Breast epithelium (tissue), 3 donors: ENCODE data around the gene KRTAP24-1.

Experiments used
- POLR2A ChIP-seq: fragments of 450-650 bp; IDR thresholded peaks from one replicate; pipeline ENCODE4 v1.6.1; 2016; ENCODE audit warnings: antibody characterized with exemption, mild to moderate bottlenecking, moderate library complexity
- TF ChIP-seq, protein P1 (sequence below), 3 donors: fragments of 450-650 bp; IDR thresholded peaks; one replicate each; pipeline ENCODE4 v1.5.1; 2016 to 2017; ENCODE audit warnings: antibody characterized with exemption in 3 of 3, mild to moderate bottlenecking in 3 of 3, moderate library complexity in 3 of 3

DNA sequence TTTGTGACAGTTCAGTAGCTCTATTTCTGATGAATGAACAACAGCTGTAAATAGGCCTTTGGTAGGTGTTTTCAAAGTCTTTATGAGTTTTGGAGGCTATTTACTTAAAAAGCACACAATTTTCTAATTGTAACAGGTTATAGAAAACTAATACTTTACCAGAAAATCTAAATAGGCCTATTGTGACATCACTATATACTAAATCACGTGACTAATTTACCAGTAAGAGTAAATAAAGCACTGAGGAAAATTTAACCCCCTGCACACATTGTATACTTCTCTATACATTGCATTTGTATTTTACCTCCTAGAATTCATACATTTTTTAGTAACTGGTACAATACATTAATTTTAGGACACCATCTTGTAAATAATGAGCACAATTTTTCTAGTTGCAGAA is 22.4 kb upstream of the KRTAP24-1 start:
- TF ChIP-seq POLR2A, result no peak
- TF ChIP-seq, protein P1, sequence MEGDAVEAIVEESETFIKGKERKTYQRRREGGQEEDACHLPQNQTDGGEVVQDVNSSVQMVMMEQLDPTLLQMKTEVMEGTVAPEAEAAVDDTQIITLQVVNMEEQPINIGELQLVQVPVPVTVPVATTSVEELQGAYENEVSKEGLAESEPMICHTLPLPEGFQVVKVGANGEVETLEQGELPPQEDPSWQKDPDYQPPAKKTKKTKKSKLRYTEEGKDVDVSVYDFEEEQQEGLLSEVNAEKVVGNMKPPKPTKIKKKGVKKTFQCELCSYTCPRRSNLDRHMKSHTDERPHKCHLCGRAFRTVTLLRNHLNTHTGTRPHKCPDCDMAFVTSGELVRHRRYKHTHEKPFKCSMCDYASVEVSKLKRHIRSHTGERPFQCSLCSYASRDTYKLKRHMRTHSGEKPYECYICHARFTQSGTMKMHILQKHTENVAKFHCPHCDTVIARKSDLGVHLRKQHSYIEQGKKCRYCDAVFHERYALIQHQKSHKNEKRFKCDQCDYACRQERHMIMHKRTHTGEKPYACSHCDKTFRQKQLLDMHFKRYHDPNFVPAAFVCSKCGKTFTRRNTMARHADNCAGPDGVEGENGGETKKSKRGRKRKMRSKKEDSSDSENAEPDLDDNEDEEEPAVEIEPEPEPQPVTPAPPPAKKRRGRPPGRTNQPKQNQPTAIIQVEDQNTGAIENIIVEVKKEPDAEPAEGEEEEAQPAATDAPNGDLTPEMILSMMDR (IDR thresholded peaks at IDR 0.05), result no peak
